GM18858 (cell line): ENCODE measurements around the gene SIL1.
"Not testable (repeated sequence)": the region's sequence is repeated elsewhere in the genome, so short reads cannot be mapped to it uniquely, and the experiment has no call there.

Experiments
- ATAC-seq: cut with Tn5 transposase; IDR thresholded peaks from one replicate; pipeline ENCODE4 v1.9.1; 2021; ENCODE audit not compliant: unreplicated experiment

Gene SIL1

GRCh38 chr5:138929571-138929955 is 268.6 kb downstream of the SIL1 start:
- ATAC-seq = no peak

GRCh38 chr5:138927979-138928378 is 270.2 kb downstream of the SIL1 start:
- no peak for ATAC-seq

- no peak for ATAC-seq
Measured at GRCh38 chr5:138927544-138927943, 270.6 kb downstream of the SIL1 start.

- ATAC-seq = no peak
Measured at GRCh38 chr5:138926688-138927448, 271.3 kb downstream of the SIL1 start.

- ATAC-seq = no peak
Measured at GRCh38 chr5:138926257-138926656, 271.9 kb downstream of the SIL1 start.

DNA sequence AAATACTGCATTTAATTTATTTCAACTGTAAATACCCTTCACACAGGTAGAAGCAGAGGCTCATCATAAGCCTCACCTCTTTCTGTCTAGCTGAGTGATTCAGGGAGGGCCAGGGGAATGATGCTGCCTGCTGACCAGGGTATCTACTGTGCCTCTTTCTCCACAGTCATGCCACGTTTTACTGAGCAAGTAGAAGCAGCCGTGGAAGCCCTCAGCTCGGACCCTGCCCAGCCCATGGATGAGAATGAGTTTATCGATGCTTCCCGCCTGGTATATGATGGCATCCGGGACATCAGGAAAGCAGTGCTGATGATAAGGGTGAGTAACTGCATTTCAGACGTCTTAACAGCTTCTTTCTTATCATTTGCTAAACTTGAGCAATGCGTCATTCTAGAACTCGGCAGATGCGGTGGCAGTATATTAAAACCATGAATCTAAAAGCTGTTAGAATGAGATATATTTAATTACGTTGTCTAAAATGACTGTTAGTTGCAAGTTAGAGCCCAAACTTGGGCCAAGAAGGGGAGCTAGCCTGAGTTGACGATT is 273.0 kb downstream of the SIL1 start:
- ATAC-seq = no peak

DNA sequence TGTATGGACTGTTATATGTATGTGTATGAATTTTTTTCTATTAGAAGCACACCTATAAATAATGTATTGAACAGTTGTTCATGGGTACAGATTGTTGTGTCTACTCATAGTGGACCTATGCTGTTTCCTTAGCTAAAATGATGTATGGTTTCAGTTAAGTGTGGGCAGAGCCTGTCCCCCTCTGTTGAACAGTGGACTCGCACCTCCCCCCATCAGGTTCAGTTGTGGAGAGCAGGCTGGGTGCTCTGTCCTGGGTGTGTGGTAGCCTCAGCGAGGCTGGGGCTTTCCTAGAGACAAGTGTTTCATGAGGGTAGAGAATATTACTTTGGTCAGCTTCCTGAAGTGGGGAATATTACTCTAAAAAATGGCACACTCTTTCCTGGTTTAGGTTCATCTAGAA is 275.7 kb downstream of the SIL1 start:
- no peak for ATAC-seq

GRCh38 chr5:138921362-138921761 is 276.8 kb downstream of the SIL1 start:
- not testable (repeated sequence) for ATAC-seq

- no peak for ATAC-seq
Measured at GRCh38 chr5:138920181-138920580, 278.0 kb downstream of the SIL1 start.

GRCh38 chr5:138918686-138919085 is 279.5 kb downstream of the SIL1 start:
- ATAC-seq = no peak

- no peak for ATAC-seq
Measured at GRCh38 chr5:138914338-138914737, 283.8 kb downstream of the SIL1 start.

- no peak for ATAC-seq
Measured at GRCh38 chr5:138913773-138914172, 284.4 kb downstream of the SIL1 start.

DNA sequence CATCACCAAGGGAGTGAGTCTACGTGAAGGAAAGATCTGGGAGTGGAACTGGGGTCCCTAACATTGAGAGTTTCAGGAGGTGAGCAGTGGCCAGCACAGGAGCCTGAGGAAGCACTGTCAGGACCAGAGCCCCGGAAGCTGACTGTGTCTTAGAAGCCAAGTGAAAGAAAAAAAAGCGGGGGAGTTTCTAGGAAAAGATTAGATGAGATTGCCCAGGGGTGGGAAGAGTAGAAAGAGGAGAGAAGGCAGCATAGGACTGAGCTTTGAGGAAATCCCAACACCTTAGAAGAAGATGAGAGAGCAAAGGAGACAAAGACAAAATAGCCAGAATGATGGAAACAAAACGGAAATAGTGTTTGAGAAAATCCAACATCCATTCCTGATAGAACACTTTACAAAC is 286.1 kb downstream of the SIL1 start:
- no peak for ATAC-seq

- ATAC-seq = no peak
Measured at GRCh38 chr5:138911441-138911840, 286.7 kb downstream of the SIL1 start.

DNA sequence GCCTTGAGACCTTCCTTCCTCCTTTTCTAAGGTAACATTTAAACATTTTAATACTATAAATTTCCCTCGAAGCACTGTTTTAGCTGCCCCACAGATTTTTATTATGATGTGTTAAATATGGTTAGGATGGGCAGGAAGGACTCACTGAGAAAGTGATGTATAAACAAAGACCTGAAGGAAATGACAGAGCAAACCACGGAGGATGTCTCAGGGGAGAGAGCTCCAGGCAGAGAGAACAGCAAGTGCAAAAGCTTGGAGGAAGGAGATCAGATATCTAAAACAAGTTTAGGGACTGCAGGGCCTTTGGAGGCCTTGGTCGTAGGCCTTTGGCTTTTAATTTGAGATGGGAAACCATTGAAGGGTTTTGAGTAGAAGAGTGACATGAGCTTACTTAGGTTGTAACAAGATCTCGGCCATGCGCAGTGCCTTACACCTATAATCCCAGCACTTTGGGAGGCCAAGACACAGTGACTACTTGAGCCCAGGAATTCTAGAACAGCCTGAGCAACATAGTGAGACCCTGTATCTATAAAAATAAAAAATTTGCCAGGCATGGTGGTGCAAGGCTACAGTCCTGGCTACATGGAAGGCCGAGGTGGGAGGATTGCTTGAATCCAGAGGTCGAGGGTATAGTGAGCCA is 287.5 kb downstream of the SIL1 start:
- ATAC-seq = no peak

GRCh38 chr5:138909734-138910133 is 288.4 kb downstream of the SIL1 start:
- ATAC-seq = no peak

DNA sequence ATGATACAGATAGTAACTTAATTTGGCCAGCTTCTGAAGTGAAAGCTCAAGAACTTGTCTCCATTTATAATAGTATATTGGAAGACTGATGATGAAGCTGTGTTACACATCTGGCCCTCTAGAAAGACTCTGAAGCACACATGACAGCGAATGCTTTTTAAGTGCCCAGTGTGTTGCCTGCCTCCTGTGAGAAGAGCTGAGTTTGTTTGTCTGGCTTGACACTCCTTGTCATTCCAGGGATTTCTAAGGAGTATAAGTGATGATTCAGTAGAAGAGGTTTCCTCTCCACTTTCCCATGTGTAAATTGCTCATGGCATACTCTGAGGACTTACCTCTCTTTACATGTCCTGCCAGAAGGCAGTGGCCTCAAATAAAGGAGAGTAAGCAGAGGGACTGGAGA is 292.6 kb downstream of the SIL1 start:
- no peak for ATAC-seq

GRCh38 chr5:138903130-138903775 is 294.9 kb downstream of the SIL1 start:
- ATAC-seq = no peak

DNA sequence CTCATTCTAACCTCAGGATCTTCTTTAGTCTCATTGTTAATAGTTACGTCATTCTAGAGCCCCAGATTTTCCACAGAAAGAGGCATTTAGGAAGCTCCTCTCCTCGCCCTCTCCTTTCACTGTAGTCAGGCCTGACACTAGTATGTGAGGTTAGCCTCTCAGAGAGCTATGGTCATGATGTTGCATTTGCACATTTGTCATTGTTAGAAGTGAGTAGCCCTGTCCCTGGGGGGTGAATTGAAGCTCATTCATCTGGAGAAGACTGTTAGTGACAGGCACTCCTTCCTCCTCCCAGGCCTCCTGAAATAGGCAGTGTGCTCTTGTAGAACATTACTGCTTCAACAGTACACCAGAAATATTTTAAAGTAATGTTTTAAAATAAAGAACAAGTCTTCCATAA is 296.5 kb downstream of the SIL1 start:
- no peak for ATAC-seq

DNA sequence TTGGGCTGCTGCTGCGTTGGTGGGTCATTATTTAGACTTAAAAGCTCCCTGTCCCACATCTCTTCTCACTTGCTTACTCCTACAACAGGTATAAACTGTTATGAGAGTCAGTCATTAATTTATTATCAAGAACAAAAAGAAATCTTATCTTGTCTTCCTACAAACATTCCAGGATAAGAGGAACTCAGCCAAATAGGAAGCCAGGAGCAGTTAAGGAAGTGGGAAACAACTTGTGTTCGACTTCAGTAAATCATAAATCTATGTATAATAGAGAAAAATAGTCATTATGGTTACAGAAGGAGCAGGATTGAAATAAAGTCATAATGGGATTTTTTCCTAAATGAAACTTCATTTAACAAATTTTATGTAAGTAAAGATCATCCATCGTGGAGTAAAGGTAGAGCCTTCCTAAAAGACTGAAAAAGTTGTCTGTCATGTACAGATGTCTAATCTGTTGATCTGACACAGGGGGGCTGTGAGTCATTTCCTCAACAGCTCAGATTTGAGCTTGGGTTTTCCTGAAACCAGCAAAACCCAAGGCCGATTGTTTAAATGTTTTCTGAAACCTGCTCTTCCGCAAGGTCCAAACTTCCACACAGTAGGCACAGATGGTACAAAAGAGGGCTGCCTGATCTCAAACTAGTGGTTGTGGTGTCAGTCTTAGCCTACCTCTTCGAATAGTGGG is 297.7 kb downstream of the SIL1 start:
- ATAC-seq = no peak

- no peak for ATAC-seq
Measured at GRCh38 chr5:138898742-138899141, 299.4 kb downstream of the SIL1 start.
